Activated naive CD8-positive, alpha-beta T cell treated with anti-CD3 and anti-CD28 coated beads for 36 hours (primary cell): ENCODE results near the gene WDFY3. TPM values are rescaled to one million over a fixed set of nuclear protein-coding genes. Genes with fewer than 3 reads are reported as not detected.

Experiments used
- DNase-seq: peaks from one replicate; pipeline ENCODE4 v3.0.0; 2021
- H3K27ac Mint-ChIP-seq: one replicate; pipeline ENCODE4 v1.8.0; 2022; ENCODE audit warnings: mild to moderate bottlenecking, moderate library complexity, mixed read lengths
- H3K27me3 Mint-ChIP-seq: one replicate; pipeline ENCODE4 v1.8.0; 2022; ENCODE audit warnings: mild to moderate bottlenecking, mixed read lengths
- H3K36me3 Mint-ChIP-seq: one replicate; pipeline ENCODE4 v1.8.0; 2021; ENCODE audit warnings: mild to moderate bottlenecking, mixed read lengths
- H3K4me1 Mint-ChIP-seq: one replicate; pipeline ENCODE4 v1.8.0; 2021; ENCODE audit warnings: mixed read lengths
- H3K4me3 Mint-ChIP-seq: one replicate; pipeline ENCODE4 v1.8.0; 2022; ENCODE audit warnings: mild to moderate bottlenecking, moderate library complexity, mixed read lengths
- H3K9me3 Mint-ChIP-seq: one replicate; pipeline ENCODE4 v1.8.0; 2022; ENCODE audit warnings: mixed read lengths
- total RNA-seq, 2 experiments: library from RNA; stranded (reverse); gene quantifications; one replicate each; pipeline ENCODE4 v1.2.3, GENCODE V29; 2021

WDFY3 gene
- total RNA-seq, 2 experiments from 2014 or later, result 0.52 to 0.80 TPM

GRCh38 chr4:84726356-84726755 is 240.1 kb downstream of the WDFY3 start:
- Mint-ChIP-seq H3K9me3 (no peaks in the 10 kb centered on the region), H3K27me3 (no peaks in the 10 kb centered on the region), H3K4me1 (no peaks in the 10 kb centered on the region), H3K36me3 (no peaks in the 10 kb centered on the region), H3K27ac (no peak overlapping the region), H3K4me3 (no peak overlapping the region)
- DNase-seq, result no peak

GRCh38 chr4:84722720-84723119 is 243.8 kb downstream of the WDFY3 start:
- Mint-ChIP-seq H3K9me3 (no peaks in the 10 kb centered on the region), H3K27ac (no peak overlapping the region), H3K27me3 (no peaks in the 10 kb centered on the region), H3K4me3 (no peak overlapping the region), H3K36me3 (no peaks in the 10 kb centered on the region), H3K4me1 (no peaks in the 10 kb centered on the region)
- no peak for DNase-seq

DNA sequence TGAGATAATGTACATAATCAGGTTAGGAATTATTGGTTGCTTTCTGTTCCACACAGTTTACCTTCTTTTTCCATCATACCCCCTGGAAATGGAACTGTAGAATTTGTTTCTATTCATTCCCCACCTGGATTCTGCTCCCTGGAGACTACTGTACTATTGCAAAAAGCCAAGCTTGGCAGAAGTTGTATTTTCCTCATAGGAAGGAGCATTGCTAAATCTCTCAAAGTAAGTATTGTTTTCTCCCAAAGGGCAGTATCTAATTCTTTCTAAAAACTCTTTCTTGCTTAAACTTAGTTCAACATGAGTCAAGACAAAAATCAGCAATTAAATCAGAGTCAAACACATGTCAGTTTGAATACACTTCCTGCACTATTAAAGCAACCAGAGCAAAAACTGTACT is 247.4 kb downstream of the WDFY3 start:
- Mint-ChIP-seq H3K4me3 (no peak overlapping the region), H3K4me1 (no peaks in the 10 kb centered on the region), H3K36me3 (no peaks in the 10 kb centered on the region), H3K27me3 (no peaks in the 10 kb centered on the region), H3K27ac (no peak overlapping the region), H3K9me3 (no peaks in the 10 kb centered on the region)
- DNase-seq, result no peak

DNA sequence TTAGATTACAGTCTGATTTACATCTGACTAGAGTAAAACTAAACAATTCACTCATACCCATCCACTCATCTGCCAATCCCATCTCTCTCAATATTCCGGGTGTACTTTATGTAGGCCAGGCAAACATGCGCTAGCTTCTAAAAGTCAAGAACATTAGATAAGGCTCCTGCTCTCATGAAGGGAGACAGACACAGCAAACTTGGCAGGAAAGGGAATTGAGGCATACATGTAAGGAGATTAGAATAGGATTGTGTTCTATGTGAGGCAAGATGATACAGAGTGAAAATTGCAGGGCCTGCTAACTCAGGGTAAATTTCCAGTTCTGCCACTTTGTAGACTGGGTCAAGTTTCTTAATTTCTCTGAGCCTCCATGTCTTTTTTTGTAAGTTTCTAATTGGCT is 247.8 kb downstream of the WDFY3 start:
- H3K27me3 Mint-ChIP-seq, result no peaks in the 10 kb centered on the region
- no peaks in the 10 kb centered on the region for H3K36me3 Mint-ChIP-seq
- H3K27ac Mint-ChIP-seq, result no peak overlapping the region
- H3K4me1 Mint-ChIP-seq, result no peaks in the 10 kb centered on the region
- no peak overlapping the region for H3K4me3 Mint-ChIP-seq
- H3K9me3 Mint-ChIP-seq, result no peaks in the 10 kb centered on the region
- no peak for DNase-seq

GRCh38 chr4:84710548-84710947 is 255.9 kb downstream of the WDFY3 start:
- Mint-ChIP-seq H3K36me3 (no peaks in the 10 kb centered on the region), H3K4me1 (no peaks in the 10 kb centered on the region), H3K27me3 (peaks cover 3% of the 10 kb centered on the region), H3K27ac (no peak overlapping the region), H3K4me3 (no peak overlapping the region), H3K9me3 (no peaks in the 10 kb centered on the region)
- DNase-seq, result no peak

DNA sequence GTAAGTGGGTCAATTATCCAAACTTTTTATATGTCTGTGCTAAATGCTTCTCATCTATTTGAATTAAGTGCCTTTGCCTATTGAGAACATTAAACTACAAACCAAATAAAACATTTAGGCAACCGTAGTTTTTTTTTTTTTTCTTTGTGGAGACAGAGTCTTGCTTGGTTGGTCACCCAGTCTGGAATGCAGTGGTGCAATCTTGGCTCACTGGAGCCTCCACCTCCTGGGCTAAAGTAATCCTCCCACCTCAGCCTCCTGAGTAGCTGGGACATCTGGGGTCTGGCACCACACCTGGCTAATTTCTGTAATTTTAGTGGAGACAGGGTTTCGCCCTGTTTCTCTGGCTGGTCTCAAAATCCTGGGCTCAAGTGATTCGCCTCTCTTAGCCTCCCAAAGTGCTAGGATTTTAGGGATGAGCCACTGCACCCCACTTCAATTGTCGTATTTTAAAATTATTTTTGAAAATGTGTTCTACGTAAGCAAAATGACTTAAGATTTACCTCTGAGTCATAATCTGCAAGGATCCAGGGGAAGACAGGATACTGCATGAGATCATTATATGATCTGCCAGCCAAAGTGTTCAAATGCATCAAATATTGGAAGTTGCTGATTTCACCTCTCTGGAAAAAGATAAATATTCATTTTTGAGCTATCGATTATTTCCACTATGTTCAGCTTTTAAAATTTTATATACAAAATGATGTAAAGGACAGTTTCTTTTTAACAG is 257.9 kb downstream of the WDFY3 start:
- Mint-ChIP-seq H3K4me3 (no peak overlapping the region), H3K27me3 (peaks cover 3% of the 10 kb centered on the region), H3K4me1 (no peaks in the 10 kb centered on the region), H3K27ac (no peak overlapping the region), H3K9me3 (no peaks in the 10 kb centered on the region), H3K36me3 (no peaks in the 10 kb centered on the region)
- DNase-seq, result no peak

GRCh38 chr4:84706286-84706685 is 260.2 kb downstream of the WDFY3 start:
- no peak for DNase-seq
- Mint-ChIP-seq H3K27me3 (peaks cover 3% of the 10 kb centered on the region), H3K4me1 (no peaks in the 10 kb centered on the region), H3K9me3 (no peaks in the 10 kb centered on the region), H3K27ac (no peak overlapping the region), H3K4me3 (no peak overlapping the region), H3K36me3 (no peaks in the 10 kb centered on the region)

DNA sequence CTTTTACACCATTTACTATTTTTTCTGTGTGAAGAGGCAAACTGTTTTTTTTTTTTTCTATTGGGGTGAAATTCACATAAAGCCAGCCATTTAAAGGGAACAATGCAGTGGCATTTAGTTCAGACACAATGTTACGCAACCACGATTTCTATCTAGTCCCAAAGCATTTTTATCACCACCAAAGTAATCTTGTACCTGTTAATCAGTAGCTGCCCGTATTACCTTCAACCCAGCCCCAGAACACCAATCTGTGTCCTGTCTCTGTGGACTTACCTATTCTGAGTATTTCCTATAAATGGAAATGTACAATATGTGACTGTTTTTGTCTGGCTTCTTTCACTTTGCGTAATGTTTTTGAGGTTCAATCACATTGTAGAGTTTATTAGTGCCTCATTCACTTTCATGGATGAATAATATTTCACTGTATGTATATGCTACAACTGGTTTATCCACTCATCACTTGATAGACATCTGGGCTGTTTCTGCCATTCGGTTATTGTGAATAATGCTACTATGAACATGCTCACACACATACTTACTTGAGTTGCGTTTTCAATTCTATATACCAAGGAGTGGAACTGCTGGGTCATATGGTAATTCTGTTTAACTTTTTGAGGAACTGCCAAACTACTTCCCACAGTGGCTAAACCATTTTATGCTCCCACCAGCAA is 267.4 kb downstream of the WDFY3 start:
- H3K36me3 Mint-ChIP-seq, result no peaks in the 10 kb centered on the region
- no peaks in the 10 kb centered on the region for H3K4me1 Mint-ChIP-seq
- no peak for DNase-seq
- H3K27ac Mint-ChIP-seq, result no peak overlapping the region
- no peaks in the 10 kb centered on the region for H3K9me3 Mint-ChIP-seq
- no peak overlapping the region for H3K4me3 Mint-ChIP-seq
- peaks cover 11% of the 10 kb centered on the region for H3K27me3 Mint-ChIP-seq

DNA sequence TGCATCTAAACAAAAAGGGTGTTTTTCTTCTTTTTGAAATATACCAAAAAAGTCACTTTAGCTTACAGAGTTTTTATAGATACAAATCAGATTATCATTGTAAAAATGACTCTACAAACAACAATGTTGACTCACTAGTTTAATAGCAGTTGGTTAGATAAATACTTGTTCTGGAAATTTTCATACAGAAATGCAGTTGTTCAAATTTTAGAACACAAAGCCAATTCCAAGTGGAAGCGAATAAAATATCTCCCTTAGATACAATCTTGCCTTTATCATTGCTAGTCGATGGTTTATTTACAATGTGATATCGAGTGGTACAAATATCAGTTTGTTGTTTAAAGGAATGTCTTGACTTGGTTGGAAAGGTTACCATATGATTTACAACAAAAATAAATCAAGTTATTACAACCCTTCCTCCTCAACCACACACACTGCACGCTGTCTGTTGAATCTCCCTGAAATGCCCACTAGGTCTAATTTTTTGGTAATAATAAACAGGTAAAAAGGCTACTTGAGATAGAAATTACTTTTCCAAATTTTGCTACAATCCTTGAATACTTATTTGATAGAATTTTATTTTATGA is 268.8 kb downstream of the WDFY3 start:
- Mint-ChIP-seq H3K27ac (no peak overlapping the region), H3K36me3 (no peaks in the 10 kb centered on the region), H3K9me3 (no peaks in the 10 kb centered on the region), H3K4me3 (no peak overlapping the region), H3K4me1 (no peaks in the 10 kb centered on the region), H3K27me3 (peaks cover 11% of the 10 kb centered on the region)
- no peak for DNase-seq

DNA sequence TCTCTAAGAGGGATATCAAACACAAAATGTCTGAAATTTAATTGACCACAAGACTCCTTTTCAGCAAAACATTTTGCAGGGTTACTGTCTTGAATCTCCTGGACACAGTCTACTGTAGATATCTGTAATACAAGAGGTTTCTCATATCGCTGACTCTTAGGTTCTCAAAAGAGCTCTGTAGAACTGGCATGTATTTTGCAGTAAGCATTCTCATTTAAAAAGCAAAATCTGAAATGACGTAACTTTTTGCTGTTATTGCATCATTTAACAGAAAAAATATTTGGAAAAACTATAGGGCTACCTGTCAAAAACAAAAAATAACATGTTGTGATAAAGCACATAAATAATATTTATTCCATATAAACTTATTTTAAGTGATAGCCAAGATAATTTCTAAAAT is 269.3 kb downstream of the WDFY3 start:
- no peak for DNase-seq
- Mint-ChIP-seq H3K4me3 (no peak overlapping the region), H3K27ac (no peak overlapping the region), H3K36me3 (no peaks in the 10 kb centered on the region), H3K4me1 (no peaks in the 10 kb centered on the region), H3K27me3 (peaks cover 11% of the 10 kb centered on the region), H3K9me3 (no peaks in the 10 kb centered on the region)

DNA sequence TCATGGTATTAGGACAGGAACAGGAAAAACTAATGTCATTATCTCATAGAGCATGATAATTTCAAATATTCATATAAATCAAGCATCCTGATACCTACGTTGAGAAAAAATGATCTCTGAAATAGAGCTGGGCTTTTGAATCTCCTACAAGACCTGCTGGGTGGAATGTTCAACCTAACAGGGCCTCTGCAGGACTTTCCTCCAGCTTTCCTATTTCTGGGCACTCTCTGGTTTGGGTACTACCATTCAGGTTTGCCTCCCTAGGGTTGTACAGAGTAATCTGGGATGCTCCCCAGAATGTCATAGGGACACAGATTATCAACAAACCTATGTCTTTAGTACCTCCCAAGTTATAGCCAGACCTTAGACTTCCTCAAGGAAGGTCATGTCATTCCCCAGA is 274.7 kb downstream of the WDFY3 start:
- no peak overlapping the region for H3K4me3 Mint-ChIP-seq
- no peak overlapping the region for H3K27ac Mint-ChIP-seq
- H3K4me1 Mint-ChIP-seq, result peaks cover 7% of the 10 kb centered on the region
- peaks cover 3% of the 10 kb centered on the region for H3K27me3 Mint-ChIP-seq
- no peaks in the 10 kb centered on the region for H3K9me3 Mint-ChIP-seq
- H3K36me3 Mint-ChIP-seq, result no peaks in the 10 kb centered on the region
- DNase-seq, result no peak

GRCh38 chr4:84691170-84691691 is 275.3 kb downstream of the WDFY3 start:
- Mint-ChIP-seq H3K27me3 (peaks cover 3% of the 10 kb centered on the region), H3K4me1 (peaks cover 7% of the 10 kb centered on the region), H3K27ac (no peak overlapping the region), H3K4me3 (no peak overlapping the region), H3K36me3 (no peaks in the 10 kb centered on the region), H3K9me3 (no peaks in the 10 kb centered on the region)
- DNase-seq, result no peak

GRCh38 chr4:84690481-84690880 is 276.0 kb downstream of the WDFY3 start:
- no peaks in the 10 kb centered on the region for H3K36me3 Mint-ChIP-seq
- H3K9me3 Mint-ChIP-seq, result no peaks in the 10 kb centered on the region
- peaks cover 3% of the 10 kb centered on the region for H3K27me3 Mint-ChIP-seq
- peaks cover 7% of the 10 kb centered on the region for H3K4me1 Mint-ChIP-seq
- no peak for DNase-seq
- H3K4me3 Mint-ChIP-seq, result no peak overlapping the region
- H3K27ac Mint-ChIP-seq, result no peak overlapping the region

DNA sequence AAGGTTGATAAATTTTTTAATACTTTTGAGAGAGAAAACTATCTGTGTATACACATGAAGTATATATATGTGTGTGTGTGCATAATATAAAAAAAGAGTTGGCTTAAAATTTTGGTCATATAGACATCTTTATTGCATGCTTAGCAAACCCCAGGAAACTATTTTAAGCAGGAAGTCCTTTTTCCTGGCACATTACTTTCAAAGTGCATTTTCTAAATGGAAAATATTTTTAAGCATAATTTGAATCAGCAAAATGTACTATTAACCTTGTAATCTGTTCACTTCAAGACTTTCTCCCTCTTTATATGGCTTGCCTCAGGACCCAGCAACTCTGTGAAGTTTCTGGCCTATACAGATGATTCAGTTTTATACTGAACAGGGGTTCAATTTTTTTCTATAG is 277.3 kb downstream of the WDFY3 start:
- peaks cover 12% of the 10 kb centered on the region for H3K4me1 Mint-ChIP-seq
- no peak for DNase-seq
- H3K27me3 Mint-ChIP-seq, result peaks cover 3% of the 10 kb centered on the region

GRCh38 chr4:84688605-84689004 is 277.9 kb downstream of the WDFY3 start:
- H3K27me3 Mint-ChIP-seq, result peaks cover 4% of the 10 kb centered on the region
- no peaks in the 10 kb centered on the region for H3K36me3 Mint-ChIP-seq
- H3K4me3 Mint-ChIP-seq, result no peak overlapping the region
- H3K4me1 Mint-ChIP-seq, result peaks cover 17% of the 10 kb centered on the region
- H3K9me3 Mint-ChIP-seq, result no peaks in the 10 kb centered on the region
- no peak overlapping the region for H3K27ac Mint-ChIP-seq
- DNase-seq, result no peak

More for the DNA sequence above, 277.3 kb downstream of the WDFY3 start:
- Mint-ChIP-seq H3K36me3 (no peaks in the 10 kb centered on the region), H3K4me3 (no peak overlapping the region), H3K9me3 (no peaks in the 10 kb centered on the region), H3K27ac (no peak overlapping the region)
